ENCODE results near the gene MVD.

The MVD gene

GRCh38 chr16:88692861-88693260, 30.0 kb upstream of the MVD start:
- FAIRE-seq (no peak), DNase-seq (ENCODE audit: insufficient read length, low spot score) (no peak)
- no peak for TF ChIP-seq POLR2A (IDR thresholded peaks at IDR 0.05; ENCODE audit: low read depth, low read length)

GRCh38 chr16:88691924-88692560, 29.2 kb upstream of the MVD start:
- FAIRE-seq: no peak

GRCh38 chr16:88691129-88691813, 28.4 kb upstream of the MVD start:
- TF ChIP-seq POLR2A (IDR thresholded peaks at IDR 0.05; ENCODE audit: low read depth, low read length): no peak
- FAIRE-seq (no peak), DNase-seq (ENCODE audit: insufficient read length, low spot score) (no peak)

More at GRCh38 chr16:88691924-88692560, 29.2 kb upstream of the MVD start:
- no peak for TF ChIP-seq POLR2A (IDR thresholded peaks at IDR 0.05; ENCODE audit: low read depth, low read length)
- DNase-seq (ENCODE audit: insufficient read length, low spot score): no peak

- no peak for FAIRE-seq
- no peak for DNase-seq (ENCODE audit: insufficient read length, low spot score)
- TF ChIP-seq POLR2A (IDR thresholded peaks at IDR 0.05; ENCODE audit: low read depth, low read length): no peak
Measured at GRCh38 chr16:88690341-88691128, 27.6 kb upstream of the MVD start.

GRCh38 chr16:88688013-88688778, 25.3 kb upstream of the MVD start:
- FAIRE-seq (no peak), DNase-seq (ENCODE audit: insufficient read length, low spot score) (no peak)
- no peak for TF ChIP-seq POLR2A (IDR thresholded peaks at IDR 0.05; ENCODE audit: low read depth, low read length)

GRCh38 chr16:88687676-88688012, 24.8 kb upstream of the MVD start:
- TF ChIP-seq POLR2A (IDR thresholded peaks at IDR 0.05; ENCODE audit: low read depth, low read length): no peak
- no peak for DNase-seq (ENCODE audit: insufficient read length, low spot score)
- FAIRE-seq: no peak

GRCh38 chr16:88687254-88687576, 24.3 kb upstream of the MVD start:
- no peak for TF ChIP-seq POLR2A (IDR thresholded peaks at IDR 0.05; ENCODE audit: low read depth, low read length)
- FAIRE-seq: no peak
- no peak for DNase-seq (ENCODE audit: insufficient read length, low spot score)

GRCh38 chr16:88686439-88687253, 23.8 kb upstream of the MVD start, which contains the start of gene SNAI3:
Gene SNAI3 (minus strand): TSS chr16:88686507. CDS start chr16:88686406, 101 bp downstream.
- FAIRE-seq (no peak), DNase-seq (ENCODE audit: insufficient read length, low spot score) (peak; percentile 93)
- TF ChIP-seq POLR2A (IDR thresholded peaks at IDR 0.05; ENCODE audit: low read depth, low read length): no peak

- DNase-seq (ENCODE audit: insufficient read length, low spot score) (peak; percentile 55), FAIRE-seq (no peak)
- no peak for TF ChIP-seq POLR2A (IDR thresholded peaks at IDR 0.05; ENCODE audit: low read depth, low read length)
Measured at GRCh38 chr16:88686062-88686438, 23.2 kb upstream of the MVD start.

GRCh38 chr16:88685156-88686061, 22.5 kb upstream of the MVD start:
- DNase-seq (ENCODE audit: insufficient read length, low spot score) (peak; percentile 78), FAIRE-seq (no peak)
- no peak for TF ChIP-seq POLR2A (IDR thresholded peaks at IDR 0.05; ENCODE audit: low read depth, low read length)

GRCh38 chr16:88684569-88685155, 21.8 kb upstream of the MVD start:
- DNase-seq (ENCODE audit: insufficient read length, low spot score) (no peak), FAIRE-seq (no peak)
- TF ChIP-seq POLR2A (IDR thresholded peaks at IDR 0.05; ENCODE audit: low read depth, low read length): no peak
